Measurements from ENCODE around the gene TOMM34. TPM values are rescaled to one million over a fixed set of nuclear protein-coding genes. Genes with fewer than 3 reads are reported as not detected.

Gene TOMM34
- total and polyA plus RNA-seq, 2 experiments from 2014 or later: 32.0 to 50.0 TPM

DNA sequence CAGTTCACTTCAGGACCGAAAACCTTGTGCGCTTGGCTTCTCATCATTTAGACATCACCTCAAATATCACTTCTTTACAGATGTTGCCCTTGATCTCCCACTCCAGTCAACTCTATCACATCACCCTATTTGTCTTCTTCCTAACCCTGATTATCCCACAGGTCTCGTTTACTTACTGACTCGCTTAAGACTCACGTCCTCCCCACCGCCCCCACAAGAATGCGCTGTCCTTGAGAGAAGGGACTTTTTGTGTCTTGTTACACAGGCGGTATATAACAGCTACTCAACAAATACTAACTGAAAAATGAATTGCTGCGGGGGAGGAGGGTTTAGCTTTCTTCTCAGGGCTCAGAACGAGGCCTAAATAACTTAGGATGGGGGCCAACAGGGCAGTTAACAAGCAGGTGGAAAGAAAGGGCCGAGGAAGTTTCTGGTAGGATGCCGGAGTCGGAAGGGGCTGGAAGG lies 527 bp downstream of the TOMM34 start:
- peak overlapping the region; percentile 43 for H2AFZ ChIP-seq
- peaks cover 35% of the 10 kb centered on the region for H3K79me2 ChIP-seq
- TF ChIP-seq, protein P1, sequence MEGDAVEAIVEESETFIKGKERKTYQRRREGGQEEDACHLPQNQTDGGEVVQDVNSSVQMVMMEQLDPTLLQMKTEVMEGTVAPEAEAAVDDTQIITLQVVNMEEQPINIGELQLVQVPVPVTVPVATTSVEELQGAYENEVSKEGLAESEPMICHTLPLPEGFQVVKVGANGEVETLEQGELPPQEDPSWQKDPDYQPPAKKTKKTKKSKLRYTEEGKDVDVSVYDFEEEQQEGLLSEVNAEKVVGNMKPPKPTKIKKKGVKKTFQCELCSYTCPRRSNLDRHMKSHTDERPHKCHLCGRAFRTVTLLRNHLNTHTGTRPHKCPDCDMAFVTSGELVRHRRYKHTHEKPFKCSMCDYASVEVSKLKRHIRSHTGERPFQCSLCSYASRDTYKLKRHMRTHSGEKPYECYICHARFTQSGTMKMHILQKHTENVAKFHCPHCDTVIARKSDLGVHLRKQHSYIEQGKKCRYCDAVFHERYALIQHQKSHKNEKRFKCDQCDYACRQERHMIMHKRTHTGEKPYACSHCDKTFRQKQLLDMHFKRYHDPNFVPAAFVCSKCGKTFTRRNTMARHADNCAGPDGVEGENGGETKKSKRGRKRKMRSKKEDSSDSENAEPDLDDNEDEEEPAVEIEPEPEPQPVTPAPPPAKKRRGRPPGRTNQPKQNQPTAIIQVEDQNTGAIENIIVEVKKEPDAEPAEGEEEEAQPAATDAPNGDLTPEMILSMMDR (IDR thresholded peaks at IDR 0.05; ENCODE audit: poor library complexity): no peak
- TF ChIP-seq EZH2phosphoT487 (IDR thresholded peaks at IDR 0.05; ENCODE audit: low read depth, severe bottlenecking, unreplicated experiment): no peak
- H3K9me2 ChIP-seq (replicated peaks; ENCODE audit: insufficient read depth): no peaks in the 10 kb centered on the region
- H4K20me1 ChIP-seq (ENCODE audit: insufficient read depth, poor library complexity, severe bottlenecking): no peaks in the 10 kb centered on the region
- peak overlapping the region; percentile 86 for H3K27ac ChIP-seq
- peak; percentile 66 for DNase-seq (ENCODE audit: low spot score)
- H3K9me3 ChIP-seq (ENCODE audit: low read depth): no peaks in the 10 kb centered on the region
- no peaks in the 10 kb centered on the region for H3K27me3 ChIP-seq
- peak overlapping the region; percentile 84 for H3K4me2 ChIP-seq
- H3K4me3 ChIP-seq: peak overlapping the region; percentile 77
- H3K4me1 ChIP-seq (ENCODE audit: insufficient read depth): peaks cover 18% of the 10 kb centered on the region
- H3K36me3 ChIP-seq (replicated peaks; ENCODE audit: insufficient read depth, low read depth): no peaks in the 10 kb centered on the region
- WGBS (ENCODE audit: low lambda C conversion rate, missing lambda C conversion rate): 2% methylated on average over 12 of the region's 13 CpGs

DNA sequence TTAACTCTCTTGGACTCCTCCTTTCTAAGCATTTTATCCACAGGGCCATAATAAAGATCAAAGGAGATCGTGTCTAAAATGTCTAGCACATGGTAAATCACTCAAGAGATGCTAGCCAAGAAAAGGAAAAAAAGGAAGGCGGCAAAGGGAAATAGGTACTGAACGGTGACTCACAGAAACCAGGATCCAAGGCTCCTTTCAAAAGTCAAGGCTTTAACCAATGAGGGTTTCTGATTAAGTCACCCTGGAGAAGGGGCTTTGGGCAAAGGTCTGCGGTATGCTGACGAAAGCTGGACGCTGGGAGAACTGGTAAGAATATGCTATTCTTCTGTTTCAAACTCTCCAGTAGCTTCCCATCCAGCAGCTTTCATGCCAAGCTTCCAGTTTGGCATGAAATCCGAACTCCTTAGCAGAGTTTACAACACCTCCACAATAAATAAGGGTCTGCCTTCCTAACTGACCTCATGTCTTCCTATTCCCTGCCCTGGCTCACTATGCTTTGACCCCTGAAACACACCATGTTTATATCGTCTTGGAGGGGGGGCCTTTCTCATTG lies 1.0 kb downstream of the TOMM34 start:
- H3K9me3 ChIP-seq (ENCODE audit: low read depth): no peaks in the 10 kb centered on the region
- peak overlapping the region; percentile 84 for H3K4me2 ChIP-seq
- peaks cover 18% of the 10 kb centered on the region for H3K4me1 ChIP-seq (ENCODE audit: insufficient read depth)
- H3K27me3 ChIP-seq: no peaks in the 10 kb centered on the region
- no peaks in the 10 kb centered on the region for H4K20me1 ChIP-seq (ENCODE audit: insufficient read depth, poor library complexity, severe bottlenecking)
- H3K9me2 ChIP-seq (replicated peaks; ENCODE audit: insufficient read depth): no peaks in the 10 kb centered on the region
- WGBS (ENCODE audit: low lambda C conversion rate, missing lambda C conversion rate): 10% methylated on average over 8 of the region's 8 CpGs
- peak overlapping the region; percentile 43 for H2AFZ ChIP-seq
- H3K79me2 ChIP-seq: peaks cover 35% of the 10 kb centered on the region
- peak overlapping the region; percentile 86 for H3K27ac ChIP-seq
- DNase-seq (ENCODE audit: low spot score): peak; percentile 39
- TF ChIP-seq EZH2phosphoT487 (IDR thresholded peaks at IDR 0.05; ENCODE audit: low read depth, severe bottlenecking, unreplicated experiment) (no peak), EZH2 (IDR thresholded peaks at IDR 0.05; ENCODE audit: borderline replicate concordance) (no peak)
- TF ChIP-seq, protein P1 (IDR thresholded peaks at IDR 0.05; ENCODE audit: poor library complexity): no peak
- peaks cover 4% of the 10 kb centered on the region for H3K36me3 ChIP-seq (replicated peaks; ENCODE audit: insufficient read depth, low read depth)
- H3K4me3 ChIP-seq: peak overlapping the region; percentile 77

DNA sequence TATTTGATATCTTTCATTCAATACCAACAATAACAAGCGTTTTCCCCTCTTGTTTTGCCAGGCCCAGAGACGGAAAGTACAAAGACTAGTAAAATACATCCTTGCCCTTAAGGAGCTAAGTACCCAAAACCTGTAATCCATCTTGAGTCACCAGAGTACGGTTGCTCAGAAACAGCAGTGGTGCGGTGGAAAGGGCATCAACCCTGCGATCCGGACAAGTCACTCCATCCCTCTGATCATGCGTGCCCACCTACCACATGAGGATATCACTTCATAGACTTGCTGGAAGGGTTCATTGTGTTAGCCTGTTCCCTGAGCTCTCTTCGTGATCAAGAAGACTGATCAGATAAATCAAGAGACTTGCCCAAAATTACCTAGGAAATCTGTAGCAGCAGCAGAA lies 1.9 kb downstream of the TOMM34 start:
- Histone ChIP-seq H4K20me1 (ENCODE audit: insufficient read depth, poor library complexity, severe bottlenecking) (no peaks in the 10 kb centered on the region), H3K27ac (peak overlapping the region; percentile 86), H3K9me2 (replicated peaks; ENCODE audit: insufficient read depth) (no peaks in the 10 kb centered on the region), H3K4me1 (ENCODE audit: insufficient read depth) (peaks cover 18% of the 10 kb centered on the region), H3K36me3 (replicated peaks; ENCODE audit: insufficient read depth, low read depth) (peaks cover 6% of the 10 kb centered on the region), H3K27me3 (no peaks in the 10 kb centered on the region), H3K4me2 (peak overlapping the region; percentile 84), H3K79me2 (peaks cover 35% of the 10 kb centered on the region), H3K4me3 (no peak overlapping the region), H3K9me3 (ENCODE audit: low read depth) (no peaks in the 10 kb centered on the region), H2AFZ (no peak overlapping the region)
- TF ChIP-seq EZH2 (IDR thresholded peaks at IDR 0.05; ENCODE audit: borderline replicate concordance) (no peak), EZH2phosphoT487 (IDR thresholded peaks at IDR 0.05; ENCODE audit: low read depth, severe bottlenecking, unreplicated experiment) (no peak)
- TF ChIP-seq, protein P1 (IDR thresholded peaks at IDR 0.05; ENCODE audit: poor library complexity): no peak
- DNase-seq (ENCODE audit: low spot score): no peak
- 88% methylated on average over 8 of the region's 8 CpGs for WGBS (ENCODE audit: low lambda C conversion rate, missing lambda C conversion rate)
